ENCODE measurements around the gene FCGR3B.
"Not testable (repeated sequence)": the region's sequence is repeated elsewhere in the genome, so short reads cannot be mapped to it uniquely, and the experiment has no call there.

The FCGR3B gene

DNA sequence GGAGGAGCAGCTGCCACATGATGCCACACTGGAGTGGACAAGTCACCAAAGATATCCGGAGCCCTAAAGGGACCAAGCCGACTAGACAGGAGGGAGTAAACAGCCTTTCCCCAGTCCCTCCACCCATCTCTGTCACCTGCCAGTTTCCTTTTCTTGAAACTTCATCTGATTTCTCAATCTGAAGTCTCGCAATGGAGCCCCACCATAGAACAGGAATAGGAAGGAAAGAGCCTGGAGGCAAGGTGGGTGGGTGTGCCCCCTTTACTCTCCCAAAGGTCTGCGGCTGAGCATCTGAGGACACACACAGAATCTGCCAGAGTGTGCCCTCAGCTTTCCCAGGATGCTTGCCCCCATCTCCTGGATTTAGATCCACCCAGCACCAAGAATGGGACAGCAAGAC lies at the start of gene FCGR3B:
FCGR3B (minus strand) TSS at position 101 of the 400 bp plus-strand sequence; CDS start at position 19, 82 bp downstream.
- no peak for DNase-seq

- no peak for DNase-seq
Observed at GRCh38 chr1:161678500-161678899, 47.5 kb upstream of the FCGR3B start.

DNA sequence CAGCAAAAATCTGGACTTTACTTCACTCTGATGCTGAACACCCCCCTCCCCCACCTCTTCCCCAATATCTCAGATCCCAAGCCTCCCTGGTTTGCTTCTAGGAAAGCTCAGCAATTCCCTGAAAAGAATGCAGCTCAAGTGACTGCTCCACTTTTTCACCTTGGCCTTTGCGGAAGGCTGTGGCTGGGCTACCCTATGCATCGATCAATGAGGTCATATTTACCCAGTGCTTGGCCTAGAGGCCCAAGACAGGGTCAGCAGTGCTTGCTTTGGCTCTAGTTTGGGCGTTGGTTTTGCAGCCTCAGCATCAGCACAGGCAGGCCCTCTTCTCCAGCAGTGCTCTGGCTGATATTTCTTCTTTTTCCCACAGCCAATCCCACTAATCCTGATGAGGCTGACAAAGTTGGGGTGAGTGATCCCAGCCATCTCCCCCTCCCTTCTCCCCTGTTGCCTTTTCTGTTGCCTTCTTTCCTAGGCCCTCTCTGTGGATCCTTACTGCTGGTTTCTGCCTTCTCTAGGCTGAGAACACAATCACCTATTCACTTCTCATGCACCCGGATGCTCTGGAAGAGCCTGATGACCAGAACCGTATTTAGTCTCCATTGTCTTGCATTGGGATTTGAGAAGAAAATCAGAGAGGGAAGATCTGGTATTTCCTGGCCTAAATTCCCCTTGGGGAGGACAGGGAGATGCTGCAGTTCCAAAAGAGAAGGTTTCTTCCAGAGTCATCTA lies 46.1 kb upstream of the FCGR3B start:
- no peak for DNase-seq

GRCh38 chr1:161676441-161676840 lies 45.5 kb upstream of the FCGR3B start:
- DNase-seq: no peak

DNA sequence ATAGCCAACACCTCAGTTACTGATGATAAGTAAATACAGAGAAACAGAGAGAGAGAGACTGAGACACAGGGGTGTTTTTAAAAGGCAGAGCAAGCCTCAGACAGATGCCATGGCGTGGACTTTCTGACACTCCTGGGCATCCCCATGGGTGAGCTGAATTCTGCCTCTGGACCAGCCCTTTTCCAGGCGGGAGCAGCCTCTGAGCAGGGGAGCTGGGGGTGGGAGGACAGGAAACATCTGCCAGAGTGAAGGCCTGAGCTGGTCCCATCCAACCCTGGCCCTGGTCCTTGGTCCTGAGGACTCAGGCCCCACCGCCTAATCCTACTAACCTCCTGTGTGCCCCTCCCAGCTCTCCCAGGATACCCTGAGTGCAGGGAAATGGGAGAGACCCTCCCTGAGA lies 43.9 kb upstream of the FCGR3B start:
- not testable (repeated sequence) for DNase-seq

- not testable (repeated sequence) for DNase-seq
Observed at GRCh38 chr1:161674447-161674846, 43.5 kb upstream of the FCGR3B start.

DNA sequence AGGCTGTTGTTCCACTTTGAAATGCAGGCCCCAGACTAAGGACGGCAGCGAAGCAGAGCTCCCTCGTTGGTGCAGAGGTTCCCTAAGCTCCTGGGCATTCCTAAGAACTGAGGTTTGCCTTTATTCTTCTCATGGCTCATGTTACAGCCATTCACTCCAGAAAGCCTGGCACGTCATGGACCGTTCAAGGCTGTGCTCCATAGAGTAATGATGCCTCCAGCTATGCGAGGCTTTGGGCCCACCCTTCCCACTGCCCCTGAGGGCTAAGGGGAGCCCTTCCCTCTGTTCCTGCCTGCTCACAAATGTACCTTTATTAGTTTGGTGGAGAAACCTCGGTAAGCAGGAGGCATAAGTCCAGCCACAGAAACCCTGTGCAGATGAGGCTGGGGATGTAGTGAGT lies 42.5 kb upstream of the FCGR3B start:
- DNase-seq: not testable (repeated sequence)

- DNase-seq: not testable (repeated sequence)
Observed at GRCh38 chr1:161671045-161672020, 40.4 kb upstream of the FCGR3B start.

GRCh38 chr1:161664689-161665088 lies 33.7 kb upstream of the FCGR3B start:
- DNase-seq: not testable (repeated sequence)

- DNase-seq: not testable (repeated sequence)
Observed at GRCh38 chr1:161663569-161663968, 32.6 kb upstream of the FCGR3B start.

DNA sequence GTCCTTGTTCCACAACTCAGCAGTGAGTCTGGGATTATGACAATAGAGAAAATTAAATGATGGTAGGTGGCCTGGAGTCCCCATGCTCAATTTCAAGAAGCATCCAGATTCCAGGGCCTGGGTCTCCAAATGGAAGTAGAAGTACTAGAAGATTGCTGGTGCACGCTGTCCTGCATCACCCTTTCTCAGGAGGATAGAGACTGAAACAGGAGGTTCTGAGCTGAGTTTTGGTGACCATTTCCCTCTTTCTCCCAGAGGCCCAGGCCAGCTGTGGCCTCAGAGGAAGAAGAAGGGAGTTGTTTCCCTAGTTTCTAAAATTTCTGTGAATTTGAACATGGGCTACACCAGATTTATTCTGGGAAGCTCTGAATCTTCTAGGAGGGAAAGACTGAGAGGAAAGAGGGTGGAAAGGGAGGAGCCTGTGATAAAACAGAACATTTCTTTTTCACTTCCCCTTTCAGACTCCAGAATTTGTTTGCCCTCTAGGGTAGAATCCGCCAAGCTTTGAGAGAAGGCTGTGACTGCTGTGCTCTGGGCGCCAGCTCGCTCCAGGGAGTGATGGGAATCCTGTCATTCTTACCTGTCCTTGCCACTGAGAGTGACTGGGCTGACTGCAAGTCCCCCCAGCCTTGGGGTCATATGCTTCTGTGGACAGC lies 31.8 kb upstream of the FCGR3B start, which contains the start of gene FCGR2B:
FCGR2B (plus strand) TSS at position 460 of the 656 bp plus-strand sequence; CDS start at position 559, 99 bp downstream.
- DNase-seq: not testable (repeated sequence)

- DNase-seq: not testable (repeated sequence)
Observed at GRCh38 chr1:161661660-161662311, 30.8 kb upstream of the FCGR3B start.

- not testable (repeated sequence) for DNase-seq
Observed at GRCh38 chr1:161658524-161658923, 27.5 kb upstream of the FCGR3B start.

GRCh38 chr1:161653971-161654370 lies 23.0 kb upstream of the FCGR3B start:
- DNase-seq: not testable (repeated sequence)

GRCh38 chr1:161653541-161653940 lies 22.6 kb upstream of the FCGR3B start:
- DNase-seq: not testable (repeated sequence)

- DNase-seq: not testable (repeated sequence)
Observed at GRCh38 chr1:161647507-161648360, 16.8 kb upstream of the FCGR3B start.

DNA sequence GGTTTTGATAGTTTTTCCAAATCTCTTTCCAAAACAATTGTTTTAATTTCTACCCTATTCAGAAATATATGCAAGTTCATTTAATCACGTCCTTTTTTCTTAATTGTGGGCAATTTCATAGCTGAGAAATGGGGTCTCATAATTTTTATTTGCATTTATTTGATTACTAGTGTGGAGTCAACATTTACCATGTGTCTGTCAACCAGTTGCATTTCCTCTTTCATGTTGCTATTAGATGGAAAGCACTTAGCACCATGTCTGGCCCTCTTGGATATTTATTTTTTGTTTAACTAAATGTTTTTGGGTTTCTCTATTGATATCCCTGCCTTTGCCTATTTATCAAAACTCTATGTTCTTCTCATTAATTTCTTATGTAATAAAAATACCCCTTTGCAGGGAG lies 13.9 kb upstream of the FCGR3B start:
- DNase-seq: not testable (repeated sequence)

DNA sequence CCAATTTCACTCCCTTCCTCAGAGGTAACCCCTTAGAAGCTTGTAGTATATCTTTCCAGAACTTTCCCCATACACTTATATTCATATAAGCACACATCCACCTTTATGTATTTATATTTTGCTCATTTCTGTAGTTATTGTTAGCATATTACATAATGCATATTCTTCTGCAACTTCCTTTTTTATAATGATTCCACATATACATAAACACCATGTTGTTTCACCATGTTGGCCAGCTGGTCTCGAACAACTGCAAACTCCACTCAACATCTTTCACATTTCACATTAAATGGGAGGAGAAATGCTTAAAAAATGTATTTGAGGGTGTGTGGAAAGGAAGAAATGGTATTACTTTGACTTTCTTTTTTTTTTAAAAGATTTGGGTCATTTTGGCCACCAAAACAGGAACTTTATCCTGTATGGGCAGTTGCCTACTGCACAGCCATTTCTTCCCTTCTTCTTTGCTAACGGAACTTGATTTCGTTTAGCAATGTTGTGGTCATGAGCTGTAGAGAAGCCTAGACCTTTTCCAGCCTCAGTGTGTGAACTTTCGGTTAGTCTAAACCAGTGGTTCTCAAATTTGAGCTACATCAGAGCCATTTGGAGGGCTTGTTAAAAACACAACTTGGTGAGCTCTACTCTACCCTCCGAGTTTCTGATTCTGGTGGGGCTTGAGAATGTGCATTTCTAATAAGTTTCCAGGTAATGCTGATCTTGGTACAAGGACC lies 12.7 kb upstream of the FCGR3B start:
- DNase-seq: not testable (repeated sequence)

DNA sequence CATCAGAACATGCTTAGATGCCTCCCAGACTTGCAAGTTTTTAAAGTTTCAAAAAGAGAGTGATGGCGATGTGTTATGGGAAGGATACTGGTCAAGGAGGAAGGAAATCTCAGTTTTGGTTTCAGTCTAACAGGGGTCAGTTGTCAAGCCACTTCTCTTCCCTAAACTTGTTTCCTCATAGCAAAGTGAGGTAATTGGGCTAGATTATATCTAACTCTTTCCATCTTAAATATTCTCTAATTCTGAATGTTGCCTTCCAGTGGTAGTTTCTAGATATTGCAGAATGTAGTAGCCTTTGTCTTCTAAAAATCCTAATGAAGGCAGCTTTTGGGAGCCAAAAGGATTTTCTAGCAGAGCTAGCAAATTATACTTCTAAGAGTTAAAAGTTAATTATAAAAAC lies 11.7 kb upstream of the FCGR3B start:
- not testable (repeated sequence) for DNase-seq

DNA sequence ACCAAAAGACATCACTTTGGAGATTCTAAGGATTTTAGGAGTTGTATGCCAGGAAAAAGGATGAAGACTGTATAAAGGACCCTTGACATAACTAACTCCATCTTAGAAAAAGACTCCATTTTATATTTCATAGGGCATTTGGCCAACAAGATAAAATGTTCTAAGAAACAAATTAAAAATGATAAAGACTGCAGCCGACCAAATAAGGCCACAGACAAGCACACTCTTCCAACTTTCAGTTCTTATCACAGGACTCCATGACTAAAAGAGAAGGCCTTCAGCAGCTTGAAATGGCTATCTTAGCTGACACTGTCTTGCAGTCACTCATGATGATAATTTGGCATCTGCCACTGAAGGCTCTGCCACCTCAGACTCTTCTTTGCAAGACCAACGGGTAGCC lies 8.2 kb upstream of the FCGR3B start:
- DNase-seq: not testable (repeated sequence)
